HFFc6 (cell line): ENCODE results near the gene CALHM5. TPM values are rescaled to one million over a fixed set of nuclear protein-coding genes. Genes with fewer than 3 reads are reported as not detected.

Experiments used
- DNase-seq: peaks from one replicate; pipeline ENCODE4 v3.0.0-alpha.2; 2018
- H3K27ac Mint-ChIP-seq: 2 replicates; pipeline ENCODE4 v1.8.0; 2020; ENCODE audit warnings: mild to moderate bottlenecking, mixed read lengths
- H3K27me3 Mint-ChIP-seq: 2 replicates; pipeline ENCODE4 v1.8.0; 2021; ENCODE audit warnings: mild to moderate bottlenecking, moderate library complexity, mixed read lengths; ENCODE audit not compliant: insufficient read depth
- H3K36me3 Mint-ChIP-seq: 2 replicates; pipeline ENCODE4 v1.8.0; 2021; ENCODE audit warnings: low read depth, mixed read lengths
- H3K4me1 Mint-ChIP-seq: 2 replicates; pipeline ENCODE4 v1.8.0; 2020; ENCODE audit warnings: low read depth, mixed read lengths
- H3K4me3 Mint-ChIP-seq: 2 replicates; pipeline ENCODE4 v1.8.0; 2020; ENCODE audit warnings: mild to moderate bottlenecking, moderate library complexity, mixed read lengths
- H3K9me3 Mint-ChIP-seq: 2 replicates; pipeline ENCODE4 v1.8.0; 2020; ENCODE audit warnings: mild to moderate bottlenecking, mixed read lengths
- total RNA-seq, 6 experiments: library from RNA; stranded (reverse); fragmentation: NEBNext Ultra II Directional; extraction: Animal tissue kit (Norgen Biotek cat#: 25700); gene quantifications; 2 replicates in 1 of 6; 3 replicates in 5 of 6; pipeline ENCODE4 v1.2.3, GENCODE V29; 2021
- TF ChIP-seq, protein P1 (sequence below): fragments of 200-600 bp; sonication (generic); IDR thresholded peaks from 2 replicates; pipeline ENCODE4 v1.5.0; 2021; ENCODE audit warnings: antibody characterized with exemption, mild to moderate bottlenecking

CALHM5 gene
- total RNA-seq, 6 experiments from 2014 or later = 1.9 to 5.6 (median 4.5) TPM

DNA sequence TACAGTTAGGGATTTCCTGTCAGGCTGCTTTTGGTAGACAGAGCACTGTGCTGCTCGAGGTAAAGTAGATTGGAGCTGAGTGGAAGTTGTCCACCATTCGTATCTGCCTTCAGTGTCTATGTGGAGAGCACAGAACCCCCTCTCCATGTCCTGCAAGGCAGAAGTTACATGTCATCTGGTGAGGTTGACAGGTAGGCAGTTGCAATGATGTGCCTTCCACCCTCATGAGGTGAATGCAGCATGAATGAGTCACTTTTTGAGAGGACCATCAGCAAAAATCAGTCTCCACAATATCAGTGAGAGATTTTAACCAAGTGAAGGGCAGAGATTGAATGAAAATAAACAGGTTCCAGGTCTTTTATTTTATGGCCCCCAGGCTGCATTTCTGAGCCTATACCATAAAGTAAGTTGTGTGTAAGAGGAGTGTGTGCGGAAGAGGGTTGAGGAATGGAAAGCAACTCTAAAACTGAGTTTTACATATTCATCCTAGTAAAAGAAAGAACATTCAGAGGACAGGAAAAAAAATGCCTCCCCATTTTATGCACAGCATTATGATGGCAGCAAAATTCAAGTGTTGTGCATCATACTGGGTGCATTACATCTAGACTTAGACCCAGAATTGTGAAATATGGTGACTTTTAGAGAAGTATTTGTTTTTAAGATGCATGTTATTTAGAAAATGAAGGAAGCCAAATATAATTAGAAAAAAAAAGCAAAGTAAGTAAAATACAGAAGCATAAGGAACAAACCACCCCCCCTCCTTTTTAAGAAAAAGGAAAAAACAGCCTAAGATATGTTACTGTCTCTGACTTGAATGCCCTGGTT, 18.2 kb downstream of the CALHM5 start:
- DNase-seq = no peak
- no peaks in the 10 kb centered on the region for H3K27me3 Mint-ChIP-seq
- TF ChIP-seq, protein P1, sequence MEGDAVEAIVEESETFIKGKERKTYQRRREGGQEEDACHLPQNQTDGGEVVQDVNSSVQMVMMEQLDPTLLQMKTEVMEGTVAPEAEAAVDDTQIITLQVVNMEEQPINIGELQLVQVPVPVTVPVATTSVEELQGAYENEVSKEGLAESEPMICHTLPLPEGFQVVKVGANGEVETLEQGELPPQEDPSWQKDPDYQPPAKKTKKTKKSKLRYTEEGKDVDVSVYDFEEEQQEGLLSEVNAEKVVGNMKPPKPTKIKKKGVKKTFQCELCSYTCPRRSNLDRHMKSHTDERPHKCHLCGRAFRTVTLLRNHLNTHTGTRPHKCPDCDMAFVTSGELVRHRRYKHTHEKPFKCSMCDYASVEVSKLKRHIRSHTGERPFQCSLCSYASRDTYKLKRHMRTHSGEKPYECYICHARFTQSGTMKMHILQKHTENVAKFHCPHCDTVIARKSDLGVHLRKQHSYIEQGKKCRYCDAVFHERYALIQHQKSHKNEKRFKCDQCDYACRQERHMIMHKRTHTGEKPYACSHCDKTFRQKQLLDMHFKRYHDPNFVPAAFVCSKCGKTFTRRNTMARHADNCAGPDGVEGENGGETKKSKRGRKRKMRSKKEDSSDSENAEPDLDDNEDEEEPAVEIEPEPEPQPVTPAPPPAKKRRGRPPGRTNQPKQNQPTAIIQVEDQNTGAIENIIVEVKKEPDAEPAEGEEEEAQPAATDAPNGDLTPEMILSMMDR = no peak
- H3K4me1 Mint-ChIP-seq = peaks cover 55% of the 10 kb centered on the region
- peak overlapping the region; percentile 57 for H3K27ac Mint-ChIP-seq
- H3K4me3 Mint-ChIP-seq = peak overlapping the region; percentile 64
- no peaks in the 10 kb centered on the region for H3K9me3 Mint-ChIP-seq
- H3K36me3 Mint-ChIP-seq = no peaks in the 10 kb centered on the region

DNA sequence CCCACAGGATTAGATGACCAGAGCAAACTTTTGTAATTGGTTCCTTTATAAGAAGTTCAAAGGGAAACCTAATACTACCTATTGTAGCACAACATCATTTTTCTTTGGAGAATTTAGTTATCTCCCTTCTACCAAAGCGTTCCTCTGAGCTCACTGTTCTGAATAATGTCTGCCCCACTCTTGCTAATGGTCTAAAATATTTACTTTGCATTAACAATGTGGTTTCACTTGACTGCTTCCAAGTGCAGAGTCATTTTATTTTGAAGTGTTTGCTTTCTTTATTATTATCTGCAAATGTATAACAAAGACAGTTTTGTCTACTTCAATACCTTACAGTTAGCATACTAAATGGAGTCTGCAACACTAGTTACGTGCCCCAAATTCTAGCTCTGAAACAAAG, 19.0 kb downstream of the CALHM5 start:
- Mint-ChIP-seq H3K27ac (peak overlapping the region; percentile 57), H3K27me3 (no peaks in the 10 kb centered on the region), H3K4me3 (peak overlapping the region; percentile 64), H3K9me3 (no peaks in the 10 kb centered on the region), H3K36me3 (no peaks in the 10 kb centered on the region), H3K4me1 (peaks cover 62% of the 10 kb centered on the region)
- TF ChIP-seq, protein P1 = no peak
- peak; percentile 28 for DNase-seq

DNA sequence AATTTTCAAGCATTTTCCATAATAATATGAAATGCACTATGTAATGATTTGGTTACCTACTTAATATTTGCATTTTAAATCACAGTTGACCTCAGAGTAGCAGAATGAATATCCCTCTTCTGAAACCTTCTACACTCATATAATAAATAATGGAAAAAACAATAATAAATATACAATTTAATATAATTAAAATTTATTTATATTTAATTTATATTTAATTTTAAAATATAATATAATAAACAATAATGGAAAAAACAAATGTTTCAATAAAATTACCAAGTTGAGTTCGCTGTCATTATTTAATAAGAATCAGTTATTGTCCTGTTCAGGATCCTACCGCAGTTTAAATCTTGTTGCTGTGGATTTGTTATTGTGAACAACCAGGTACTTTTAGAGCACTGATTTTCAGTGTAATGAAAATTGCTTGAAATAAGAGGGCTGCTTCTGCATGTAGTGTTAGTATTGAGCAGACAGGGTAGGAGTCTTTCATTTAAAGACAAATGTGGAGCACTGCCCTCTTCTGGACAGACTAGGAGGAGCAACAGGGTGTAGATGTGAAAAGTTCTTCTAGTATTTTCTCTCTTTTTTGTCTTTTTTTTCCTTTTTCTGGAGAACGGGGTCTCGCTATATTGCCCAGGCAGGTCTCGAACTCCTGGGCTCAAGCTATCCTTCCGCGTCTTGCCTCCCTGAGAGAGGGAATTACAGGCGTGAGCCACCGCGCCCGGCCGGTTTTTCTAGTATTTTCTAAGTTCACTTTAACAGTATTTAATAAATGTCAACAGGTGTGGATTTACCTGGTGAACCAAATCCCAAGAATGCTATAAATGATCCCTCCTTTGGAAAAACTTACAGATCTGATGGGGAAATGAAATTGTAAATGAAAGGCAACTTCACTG, 20.5 kb downstream of the CALHM5 start:
- no peak overlapping the region for H3K27ac Mint-ChIP-seq
- H3K9me3 Mint-ChIP-seq = no peaks in the 10 kb centered on the region
- TF ChIP-seq, protein P1 = peak; percentile 91
- H3K4me1 Mint-ChIP-seq = peaks cover 72% of the 10 kb centered on the region
- DNase-seq = peak; percentile 73
- H3K27me3 Mint-ChIP-seq = no peaks in the 10 kb centered on the region
- no peaks in the 10 kb centered on the region for H3K36me3 Mint-ChIP-seq
- H3K4me3 Mint-ChIP-seq = no peak overlapping the region

DNA sequence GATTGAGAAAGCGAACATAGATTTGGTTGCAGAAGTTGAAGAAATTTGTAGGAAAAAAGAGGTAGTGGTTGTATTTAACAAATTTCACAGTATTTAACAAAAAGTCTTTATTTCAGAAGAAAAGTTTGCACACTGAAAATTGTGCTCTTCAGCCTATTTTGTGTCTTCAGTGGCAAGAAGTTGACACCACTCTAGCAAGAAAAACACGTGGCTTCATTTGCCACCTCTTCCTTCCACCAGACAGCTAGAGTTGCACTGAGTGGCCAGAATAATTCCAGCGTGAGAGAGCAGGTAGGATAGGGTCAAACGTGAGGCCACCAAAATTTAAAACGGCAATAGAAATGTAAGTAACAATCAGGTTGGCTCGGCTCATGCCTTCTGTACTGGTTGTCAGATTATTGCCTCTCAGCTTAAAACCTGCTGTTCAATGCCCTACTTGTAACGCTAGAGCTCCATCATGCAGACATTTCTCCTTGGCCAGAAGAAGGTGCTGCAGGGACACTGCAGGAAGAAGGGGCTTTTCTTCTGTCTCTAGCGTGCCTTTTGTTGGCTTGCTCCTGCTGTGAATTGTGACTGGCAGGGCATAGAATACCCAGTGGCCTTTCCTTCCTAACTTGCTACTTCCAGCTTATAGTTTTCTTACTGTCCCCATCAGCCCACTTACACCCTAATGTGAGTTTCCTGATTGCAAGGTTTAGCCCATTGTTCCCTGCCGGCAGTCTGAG, 22.0 kb downstream of the CALHM5 start:
- H3K4me3 Mint-ChIP-seq = no peak overlapping the region
- TF ChIP-seq, protein P1 = no peak
- peaks cover 73% of the 10 kb centered on the region for H3K4me1 Mint-ChIP-seq
- H3K9me3 Mint-ChIP-seq = no peaks in the 10 kb centered on the region
- no peak for DNase-seq
- H3K36me3 Mint-ChIP-seq = no peaks in the 10 kb centered on the region
- no peaks in the 10 kb centered on the region for H3K27me3 Mint-ChIP-seq
- peak overlapping the region; percentile 15; the same call in 1 of the 2 replicates for H3K27ac Mint-ChIP-seq

DNA sequence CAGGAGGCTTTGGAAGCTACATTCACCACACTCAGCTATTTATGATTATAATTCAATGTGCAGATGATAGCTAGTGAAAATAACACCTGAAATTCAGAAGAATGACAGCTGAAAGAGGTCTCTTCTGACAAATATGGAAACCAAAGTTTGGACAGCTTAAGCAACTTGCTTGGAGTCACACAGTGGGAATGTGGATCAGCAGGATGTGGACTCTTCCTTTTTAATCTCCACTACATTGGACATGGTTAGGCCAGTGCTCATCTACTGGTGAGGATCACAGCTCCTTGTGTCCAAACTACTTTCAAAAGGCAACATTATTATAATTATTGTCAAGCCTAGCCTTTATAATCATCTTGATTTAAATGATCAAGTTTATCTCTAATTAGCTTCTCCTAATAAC, 23.7 kb downstream of the CALHM5 start:
- Mint-ChIP-seq H3K4me1 (peaks cover 61% of the 10 kb centered on the region), H3K9me3 (no peaks in the 10 kb centered on the region), H3K27ac (no peak overlapping the region; the same call in 1 of the 2 replicates), H3K36me3 (no peaks in the 10 kb centered on the region), H3K4me3 (no peak overlapping the region), H3K27me3 (0 out of 2 replicates have a peak, but pooled peaks cover 3% of the 10 kb centered on the region)
- peak; percentile 23 for DNase-seq
- TF ChIP-seq, protein P1 = no peak
